Brain pericyte (primary cell): ENCODE measurements around the gene TK2.
"Not testable (repeated sequence)": the region's sequence is repeated elsewhere in the genome, so short reads cannot be mapped to it uniquely, and the experiment has no call there.

Experiments used
- DNase-seq: peaks from one replicate; pipeline ENCODE4 v3.0.0-alpha.2; 2012; ENCODE audit warnings: low read depth, low spot score

TK2 gene

DNA sequence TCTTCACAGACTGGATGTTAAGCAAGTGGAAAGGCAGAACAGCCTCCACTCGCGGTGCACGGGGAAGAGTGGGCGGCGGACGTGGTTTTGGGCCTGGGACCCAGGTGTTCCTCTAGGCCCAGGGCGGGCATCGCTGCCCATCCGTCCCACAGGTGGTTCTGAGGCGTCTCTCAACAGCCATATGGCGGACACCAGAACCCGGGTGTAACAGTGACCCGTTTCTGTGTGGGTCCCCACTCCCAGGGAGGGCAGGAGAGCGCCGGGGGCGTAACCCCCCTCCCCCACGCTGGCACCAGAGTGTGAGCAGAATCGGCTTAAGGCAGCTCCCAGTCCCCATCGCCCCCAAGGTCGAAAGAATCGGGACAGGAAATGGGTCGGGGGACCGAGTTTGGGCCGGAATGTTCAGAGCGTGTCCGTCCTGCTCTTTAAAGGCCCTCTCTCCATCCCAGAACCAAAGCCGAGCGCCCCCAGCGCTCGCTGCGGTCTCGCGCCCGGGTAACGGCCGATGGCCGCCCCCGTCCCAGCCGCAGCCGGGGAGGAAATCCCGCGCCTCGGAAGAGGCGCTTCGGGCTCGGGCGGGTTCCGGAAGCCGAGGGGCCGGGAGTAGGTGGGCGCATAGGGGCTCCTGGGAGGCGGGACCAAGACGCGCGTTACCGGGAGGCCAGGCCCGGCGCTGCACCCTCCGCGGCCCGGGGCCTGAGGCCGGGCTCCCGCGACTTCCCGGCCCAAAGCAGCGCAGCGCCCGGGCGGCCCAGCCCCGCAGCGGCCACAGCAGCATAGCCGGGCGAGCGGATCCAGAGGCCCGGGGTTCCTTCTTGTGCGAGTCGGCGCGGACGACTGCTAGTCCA is at the start of gene TK2:
Gene TK2, minus strand, starts transcription at position 839 of the 848 bp plus-strand sequence. Its CDS starts 61 bp downstream, at position 778.
- DNase-seq: no peak

DNA sequence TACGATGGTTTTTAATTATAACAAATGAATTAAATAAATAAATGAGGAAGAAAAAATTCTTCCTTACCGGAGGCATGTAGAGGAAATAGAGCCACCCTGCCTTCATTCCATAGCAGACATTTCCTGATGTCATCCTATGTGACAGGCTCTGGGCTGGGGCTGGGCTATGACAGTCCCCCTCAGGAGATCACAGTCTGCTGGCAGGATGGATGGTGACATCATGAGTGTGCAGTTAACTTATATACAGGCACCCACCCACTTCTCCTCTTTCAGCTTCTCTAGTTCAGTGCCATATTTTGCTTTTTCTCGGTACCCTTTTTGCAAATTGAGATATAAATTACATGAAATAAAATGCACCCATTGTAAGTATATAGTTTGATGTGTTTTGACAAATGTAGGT is 48.2 kb upstream of the TK2 start:
- no peak for DNase-seq

DNA sequence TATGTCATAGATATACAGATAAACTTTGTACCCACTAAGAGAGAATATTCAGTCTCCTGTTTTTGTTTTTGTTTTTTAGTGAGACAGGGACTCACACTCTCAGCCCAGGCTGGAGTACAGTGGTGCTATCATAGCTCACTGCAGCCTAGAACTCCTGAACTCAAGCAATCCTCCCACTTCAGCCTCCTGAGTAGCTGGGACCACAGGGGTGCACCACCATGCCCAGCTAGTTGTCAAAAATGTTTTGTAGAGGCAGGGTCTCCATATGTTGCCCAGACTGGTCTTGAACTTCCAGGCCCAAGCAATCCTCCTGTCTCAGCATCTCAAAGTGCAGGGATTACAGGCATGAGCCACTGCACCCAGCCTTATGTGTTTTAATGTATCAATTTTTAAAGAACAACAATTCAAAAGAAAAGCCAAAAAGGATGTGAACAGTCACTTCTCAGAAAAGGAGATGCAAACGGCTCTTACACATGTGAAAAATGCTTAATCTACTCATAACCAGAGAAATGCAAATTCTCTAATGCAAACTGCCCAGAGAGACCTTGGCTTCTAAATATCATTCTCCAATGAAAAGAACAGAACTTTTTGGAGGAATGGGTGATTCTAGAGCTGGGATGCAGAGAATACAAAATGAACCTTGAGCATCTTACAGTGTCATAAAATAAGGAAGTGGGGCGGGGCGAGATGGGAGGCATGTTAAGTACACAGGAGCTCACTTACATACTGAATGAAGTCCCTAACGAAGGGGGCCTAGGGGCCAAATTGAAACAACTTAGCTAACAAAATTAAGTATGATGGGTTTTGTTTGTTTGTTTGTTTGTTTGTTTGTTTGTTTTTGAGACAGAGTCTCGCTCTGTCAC is 47.3 kb upstream of the TK2 start:
- DNase-seq: no peak

DNA sequence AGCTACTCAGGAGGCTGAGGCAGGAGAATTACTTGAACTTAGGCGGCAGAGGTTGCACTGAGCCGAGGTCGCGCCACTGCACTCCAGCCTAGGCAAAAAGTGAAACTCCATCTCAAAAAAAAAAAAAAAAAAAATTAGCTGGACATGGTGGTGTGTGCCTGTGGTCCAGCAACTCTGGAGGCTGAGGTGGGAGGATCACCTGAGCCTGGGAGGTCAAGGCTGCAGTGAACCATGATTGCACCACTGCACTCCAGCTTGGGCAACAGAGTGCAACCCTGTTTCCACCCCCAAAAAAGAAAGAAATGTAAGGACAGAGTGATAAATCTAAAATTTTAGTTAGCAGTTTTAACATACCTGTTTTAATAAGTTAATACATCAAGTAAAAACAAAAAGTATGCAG is 46.6 kb upstream of the TK2 start:
- DNase-seq: not testable (repeated sequence)

DNA sequence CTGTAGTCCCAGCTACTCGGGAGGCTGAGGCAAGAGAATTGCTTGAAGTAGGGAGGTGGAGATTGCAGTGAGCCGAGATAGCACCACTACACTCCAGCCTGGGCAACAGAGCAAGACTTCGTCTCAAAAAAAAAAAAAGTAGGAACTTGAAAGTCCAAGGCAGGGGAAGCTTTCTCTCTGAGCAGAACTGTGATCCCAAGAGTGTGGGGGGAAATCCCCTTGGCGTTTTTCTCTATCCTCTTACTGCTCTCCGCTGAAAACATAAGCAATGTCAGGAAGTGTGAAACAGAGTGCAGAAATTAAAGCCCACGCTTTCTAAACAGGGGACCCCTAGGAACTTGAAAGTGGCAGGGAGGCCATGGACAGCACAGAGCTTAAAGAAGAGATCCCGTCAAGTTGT is 44.8 kb upstream of the TK2 start:
- DNase-seq: no peak

DNA sequence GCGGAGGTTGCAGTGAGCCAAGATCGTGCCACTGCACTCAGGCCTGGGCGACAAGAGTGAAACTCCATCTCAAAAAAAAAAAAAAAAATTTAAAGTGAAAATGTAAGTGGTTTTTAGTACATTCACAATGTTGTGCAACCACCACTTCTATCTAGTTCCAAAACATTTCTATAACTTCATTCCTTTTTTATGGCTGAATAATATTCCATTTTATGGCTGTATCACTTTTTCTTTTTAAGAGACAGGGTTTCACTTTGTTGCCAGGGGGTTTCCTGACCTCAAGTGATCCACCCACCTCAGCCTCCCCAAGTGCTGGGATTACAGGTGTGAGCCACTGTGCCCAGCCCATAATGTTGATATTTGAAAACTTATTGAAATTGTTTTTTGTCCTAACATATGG is 42.9 kb upstream of the TK2 start:
- no peak for DNase-seq

DNA sequence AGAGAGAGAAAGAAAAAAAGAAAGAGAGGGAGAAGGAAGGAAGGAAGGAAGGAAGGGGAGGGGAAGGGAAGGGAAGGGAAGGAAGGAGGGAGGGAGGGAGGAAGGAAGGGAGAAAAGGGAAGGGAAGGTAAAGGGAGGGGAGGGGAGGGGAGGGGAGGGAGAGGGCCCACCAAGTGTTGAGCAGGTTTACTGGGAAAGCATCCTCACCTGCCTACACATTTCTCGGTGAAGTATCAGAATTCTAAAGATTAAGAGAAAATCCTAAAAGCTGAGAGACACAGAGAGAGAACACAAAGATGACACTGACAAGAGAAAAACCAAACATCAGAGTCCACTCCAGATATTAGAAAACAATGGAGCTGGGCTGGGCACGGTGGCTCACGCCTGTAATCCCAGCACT is 42.3 kb upstream of the TK2 start:
- no peak for DNase-seq

DNA sequence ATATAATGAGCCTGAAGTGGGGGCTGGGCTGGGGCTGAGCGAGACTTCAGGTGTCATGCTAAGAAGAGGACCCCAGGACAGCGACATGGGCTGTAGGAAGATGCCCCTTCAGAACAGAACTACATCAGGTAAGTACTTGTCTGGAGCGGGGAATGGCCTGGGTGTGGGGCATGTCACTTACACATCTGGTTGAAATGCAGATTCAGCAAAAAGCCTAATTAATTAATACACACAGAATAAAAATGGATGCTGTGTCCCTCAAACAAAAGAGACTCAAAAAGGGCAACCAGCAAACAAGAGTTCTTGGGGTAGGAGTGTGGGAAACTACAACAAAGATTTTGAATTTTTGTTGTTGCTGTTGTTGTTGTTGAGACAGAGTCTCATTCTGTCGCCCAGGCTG is 41.1 kb upstream of the TK2 start:
- no peak for DNase-seq

DNA sequence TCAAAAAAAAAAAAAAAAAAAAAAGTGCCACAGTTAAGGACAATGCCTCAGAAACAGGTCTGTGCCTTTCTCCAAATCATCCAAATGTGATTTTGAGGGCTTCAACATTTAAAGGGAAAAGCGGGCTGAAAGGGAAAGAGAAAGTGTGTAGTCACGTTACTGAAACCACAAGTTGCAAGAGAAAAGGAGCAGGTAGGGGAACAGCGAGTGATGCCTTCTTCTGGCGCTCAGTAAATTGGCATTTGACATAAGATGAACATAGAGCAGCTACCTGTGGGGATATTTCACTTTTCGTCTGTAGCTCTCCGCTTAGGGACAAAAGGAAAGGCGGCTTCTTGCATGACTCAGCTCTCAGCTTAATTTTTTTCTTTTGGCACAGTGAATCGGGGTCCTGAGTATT is 40.4 kb upstream of the TK2 start:
- DNase-seq: no peak

DNA sequence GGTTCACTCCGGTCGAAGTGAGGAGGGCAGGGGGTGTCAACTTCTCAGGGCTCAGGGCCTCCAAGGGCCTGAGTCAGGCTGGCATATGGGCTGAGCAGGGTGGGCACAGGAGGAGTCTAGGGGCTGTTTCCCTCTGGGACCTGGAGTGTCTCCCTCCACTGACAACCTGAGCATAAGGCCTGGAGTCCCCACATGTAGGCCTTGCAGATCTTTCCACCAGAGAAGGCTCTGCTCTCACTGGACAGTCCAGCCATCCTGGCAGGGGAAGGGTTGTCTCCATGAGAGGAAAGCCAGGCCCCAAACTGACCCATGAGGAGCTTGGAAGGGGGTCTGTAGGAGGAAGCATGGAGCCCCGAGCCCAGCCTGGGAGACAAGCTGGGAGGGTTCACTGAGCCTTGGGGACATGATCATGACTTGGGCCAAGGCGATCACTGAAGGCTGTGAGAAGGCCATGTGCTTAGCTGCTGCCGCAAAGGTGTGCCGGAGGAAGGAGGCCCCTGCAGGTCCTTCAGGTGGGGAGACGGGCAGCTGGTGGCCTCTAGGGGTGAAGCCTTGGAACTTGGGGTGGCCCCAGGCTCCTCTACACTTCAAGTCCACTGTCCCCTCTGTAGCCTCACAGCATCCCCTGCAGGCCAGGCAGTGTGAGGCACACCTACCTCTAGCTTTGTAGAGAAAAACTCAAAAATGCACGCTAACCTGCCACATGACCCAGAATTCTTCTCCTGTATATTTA is 39.2 kb upstream of the TK2 start:
- no peak for DNase-seq

DNA sequence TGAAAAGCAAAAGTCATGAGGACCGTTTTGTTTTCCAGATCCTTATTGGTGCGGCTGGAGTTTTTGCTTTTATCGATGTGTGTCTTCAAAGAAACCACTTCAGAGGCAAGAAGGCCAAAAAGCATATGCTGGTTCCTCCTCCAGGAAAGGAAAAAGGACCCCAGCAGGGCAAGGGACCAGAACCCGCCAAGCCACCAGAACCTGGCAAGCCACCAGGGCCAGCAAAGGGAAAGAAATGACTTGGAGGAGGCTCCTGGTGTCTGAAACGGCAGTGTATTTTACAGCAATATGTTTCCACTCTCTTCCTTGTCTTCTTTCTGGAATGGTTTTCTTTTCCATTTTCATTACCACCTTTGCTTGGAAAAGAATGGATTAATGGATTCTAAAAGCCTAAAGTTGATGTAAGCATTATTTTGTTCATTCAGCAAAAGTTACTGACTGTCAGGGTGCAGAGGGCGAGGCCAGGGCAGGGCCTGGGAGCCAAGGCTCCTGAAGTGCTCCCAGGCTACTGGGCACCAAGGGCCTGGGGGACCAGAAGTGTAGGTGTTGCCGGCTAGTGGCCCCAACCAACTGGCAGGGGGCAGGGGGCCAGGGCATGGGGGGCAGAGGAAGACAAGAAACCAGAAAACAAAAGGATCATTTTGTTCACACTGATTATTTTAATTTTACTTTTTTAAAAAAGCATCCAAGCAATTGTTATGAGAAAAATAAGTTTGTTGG is 38.1 kb upstream of the TK2 start:
- DNase-seq: no peak

DNA sequence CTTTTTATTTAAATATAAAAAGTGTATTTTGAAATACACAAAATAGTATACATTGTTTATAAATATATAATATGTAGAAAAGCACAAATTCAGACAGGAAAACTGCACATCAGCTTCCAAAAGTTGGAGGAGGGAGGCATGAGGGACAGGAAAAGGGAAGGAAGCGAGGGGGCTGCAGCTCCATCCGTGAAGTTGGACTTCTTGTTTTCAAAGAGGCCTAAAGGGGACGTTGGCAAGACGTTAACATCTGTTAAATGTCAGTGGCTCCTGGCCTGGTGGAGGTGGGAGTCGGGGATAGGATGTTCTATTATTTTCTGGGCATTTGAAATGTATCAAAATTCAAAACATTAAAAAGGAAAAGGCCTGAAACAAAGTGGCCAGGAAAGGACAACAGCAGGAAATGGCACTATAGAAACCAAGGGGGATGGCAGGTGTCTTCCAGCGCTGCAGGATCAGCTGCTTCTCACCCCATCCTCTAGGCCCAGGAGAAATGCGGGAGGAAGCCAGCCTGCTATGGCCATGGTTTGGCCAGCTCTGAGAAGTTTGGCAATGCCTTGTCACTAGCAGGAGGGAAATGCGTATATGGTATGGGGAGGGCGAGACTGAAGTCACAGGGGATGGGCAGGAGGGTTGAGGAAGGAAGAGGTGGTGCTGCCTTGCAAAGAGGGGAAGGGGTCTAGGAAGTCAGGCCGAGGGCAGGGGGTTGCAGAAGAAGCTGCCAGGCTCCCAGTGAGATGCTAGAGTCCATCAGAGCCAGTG is 35.7 kb upstream of the TK2 start:
- no peak for DNase-seq

DNA sequence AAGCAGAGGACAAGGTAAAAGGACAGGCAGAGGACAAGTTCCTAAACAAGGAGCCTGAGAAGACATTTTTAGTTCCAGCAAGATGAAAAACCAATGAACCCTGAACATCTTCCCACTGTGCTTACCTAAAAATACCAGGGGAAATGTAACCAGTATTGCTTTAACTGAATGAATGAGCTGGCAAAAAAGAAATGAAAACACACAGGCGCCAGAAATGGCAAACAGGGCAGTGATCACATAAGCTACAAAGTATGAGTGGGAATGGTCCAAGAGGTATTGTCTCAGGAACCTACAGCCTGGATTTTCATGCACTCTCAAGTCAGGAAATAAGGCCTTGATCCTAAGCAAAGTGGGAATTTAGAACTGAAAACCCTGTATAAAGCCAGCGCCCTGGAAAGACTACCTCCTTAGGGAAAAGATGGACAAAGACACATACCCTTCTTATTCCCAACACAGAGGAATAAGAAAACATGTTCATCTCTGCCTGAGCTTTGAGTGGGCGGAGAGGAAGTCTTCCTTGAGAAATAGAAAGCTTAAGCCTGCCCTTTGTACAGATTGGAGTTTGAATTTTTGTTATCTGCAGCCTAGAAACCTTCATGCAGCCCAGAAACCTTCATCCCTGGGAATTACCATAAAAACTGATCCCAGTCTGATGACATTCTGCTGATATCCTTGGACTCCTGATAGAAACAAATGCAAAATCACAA is 31.5 kb upstream of the TK2 start:
- no peak for DNase-seq

DNA sequence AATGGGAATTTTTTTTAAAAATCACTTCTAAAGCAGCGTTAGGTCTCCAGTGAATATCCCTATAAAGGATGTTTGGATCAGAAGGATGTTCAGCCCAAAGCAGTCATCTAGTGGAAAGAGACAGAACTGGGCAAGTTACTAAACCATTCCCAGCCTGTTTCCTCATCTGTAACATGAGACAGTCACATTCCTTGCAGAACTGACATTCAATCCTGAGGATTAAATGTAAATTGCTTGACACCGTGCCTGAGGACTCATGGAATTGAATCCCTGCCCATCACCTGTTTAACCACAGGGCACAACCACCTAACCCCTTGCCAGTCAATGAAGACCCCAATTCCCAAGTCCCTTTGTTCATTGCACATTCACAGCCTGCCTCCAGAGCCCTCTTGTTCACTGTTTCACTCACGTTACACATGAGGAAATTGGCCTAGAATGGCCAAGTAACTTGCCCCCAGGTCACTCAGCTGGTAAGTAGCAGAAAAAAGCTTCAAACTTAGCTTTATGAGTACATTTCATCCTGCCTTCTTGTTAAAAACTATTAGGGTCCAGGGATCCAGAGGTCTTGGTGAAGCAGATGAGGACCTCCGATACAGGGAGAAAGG is 30.8 kb upstream of the TK2 start:
- no peak for DNase-seq

DNA sequence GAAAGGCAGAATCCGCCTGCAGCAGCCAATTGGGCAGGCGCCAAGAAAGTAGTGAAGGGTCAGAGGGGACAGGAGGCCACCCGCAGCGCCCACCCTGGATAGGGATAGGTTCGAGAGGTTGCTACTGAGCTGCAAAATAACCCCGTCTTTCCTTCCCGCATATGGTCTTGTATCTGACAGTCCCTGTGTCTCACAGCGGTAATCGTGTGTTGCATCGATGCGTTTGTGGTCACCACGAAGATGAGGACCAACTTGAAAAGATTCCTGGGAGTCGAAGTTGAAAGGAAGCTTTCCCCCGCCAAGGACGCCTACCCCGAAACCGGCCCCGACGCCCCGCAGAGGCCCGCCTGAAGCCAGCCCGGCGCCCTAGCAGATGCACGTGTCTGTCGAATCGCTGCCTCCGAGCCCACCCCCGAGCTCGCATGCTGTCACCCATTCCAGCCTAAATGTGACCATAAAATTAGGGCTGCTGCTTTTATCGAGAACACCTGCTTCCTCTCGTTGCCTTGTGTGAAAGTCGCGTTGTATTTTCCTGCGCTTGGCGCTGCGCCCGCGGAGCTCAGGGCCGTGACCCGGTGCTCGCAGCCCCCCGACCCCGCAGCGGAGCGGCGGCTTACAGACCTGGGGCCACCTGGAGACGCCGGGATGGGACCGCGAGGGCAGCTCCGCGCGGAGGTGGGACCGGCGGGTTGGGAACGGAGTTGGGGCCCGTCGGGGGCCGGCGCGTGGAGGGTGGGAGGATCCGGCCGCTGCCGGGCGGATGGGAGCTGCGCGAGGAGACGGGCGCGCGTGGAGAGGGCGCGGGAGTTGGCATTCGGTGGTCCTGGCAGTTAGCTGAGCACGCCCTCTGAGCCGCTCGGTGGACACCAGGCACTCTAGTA is 29.0 kb upstream of the TK2 start, which contains the start of gene CMTM2:
Gene CMTM2, plus strand, starts transcription at position 813 of the 881 bp plus-strand sequence. CDS start 145 bp downstream, outside the sequence.
- no peak for DNase-seq

DNA sequence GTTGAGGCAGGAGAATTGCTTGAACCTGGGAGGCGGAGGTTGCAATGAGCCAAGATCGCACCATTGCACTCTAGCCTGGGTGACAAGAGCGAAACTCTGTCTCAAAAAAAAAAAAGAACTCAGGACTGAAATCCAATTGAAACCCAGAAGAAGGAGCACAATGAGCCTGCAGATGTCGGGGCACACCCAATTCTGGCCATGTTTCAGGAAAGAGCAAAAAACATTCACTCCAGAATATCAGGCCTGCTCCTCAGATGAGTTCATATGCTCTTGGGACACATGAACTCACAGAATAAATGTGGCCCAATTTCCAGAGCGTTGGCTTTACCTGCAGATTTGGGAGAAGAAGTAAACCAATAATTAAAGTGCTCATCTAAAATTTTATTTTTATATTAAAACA is 26.4 kb upstream of the TK2 start:
- DNase-seq: no peak

DNA sequence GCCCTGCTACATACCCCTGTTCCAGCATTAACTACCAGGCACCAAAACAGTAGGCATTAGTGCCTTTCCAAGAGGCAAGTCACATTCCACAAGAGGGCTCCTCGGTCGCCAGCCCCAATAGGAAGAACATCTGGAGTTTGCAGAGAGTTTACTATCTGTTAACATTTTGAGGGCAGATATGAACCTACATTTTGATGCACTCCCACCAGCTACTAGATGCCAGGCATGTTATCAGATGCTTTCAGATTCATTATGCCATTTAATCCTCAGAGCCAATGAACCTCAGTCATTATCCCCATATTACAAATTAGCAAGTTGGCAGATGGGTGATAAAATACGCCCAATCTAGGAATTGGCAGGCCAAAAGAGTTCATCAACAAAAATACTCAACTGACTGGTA is 25.1 kb upstream of the TK2 start:
- DNase-seq: no peak

DNA sequence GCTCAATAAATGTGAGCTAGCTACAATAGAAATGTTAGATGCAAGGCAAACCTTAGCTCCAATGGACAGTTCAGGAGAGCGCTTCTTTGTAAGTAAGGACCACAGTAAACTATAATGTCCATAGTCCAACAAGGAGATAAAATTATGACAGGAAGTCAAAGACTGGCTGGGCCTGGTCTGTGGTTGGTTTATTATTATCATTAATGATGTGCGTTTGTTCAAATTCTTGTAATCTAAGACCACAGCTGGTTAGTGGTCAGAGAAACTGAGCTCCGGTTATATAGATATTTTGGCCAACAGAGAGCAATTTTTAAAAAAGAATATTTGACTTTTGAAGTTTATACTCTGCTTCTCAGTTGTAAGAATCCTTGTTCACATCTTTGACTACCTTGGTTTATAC is 24.6 kb upstream of the TK2 start:
- DNase-seq: no peak

DNA sequence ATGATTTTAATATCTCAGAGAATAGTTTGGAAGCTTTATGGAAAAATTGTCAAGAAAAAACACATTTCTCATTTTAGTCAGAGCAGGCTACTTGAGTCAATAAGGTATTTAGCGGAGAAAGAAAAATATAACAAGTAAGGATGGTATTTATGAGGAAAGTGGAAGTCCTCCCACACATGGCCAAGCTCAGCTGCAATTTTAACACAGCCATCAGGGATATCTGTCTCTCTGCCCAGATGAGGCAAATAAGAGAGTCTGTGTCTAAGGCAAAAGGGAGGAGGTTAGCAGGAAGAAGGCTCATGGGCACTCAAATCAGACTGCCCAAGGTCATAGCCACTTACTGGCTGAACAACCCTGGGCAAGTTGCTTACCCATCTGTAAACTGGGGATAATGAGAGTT is 24.2 kb upstream of the TK2 start:
- no peak for DNase-seq
